GM19397 (cell line): ENCODE data around the gene RTF1.
"Not testable (repeated sequence)": the region's sequence is repeated elsewhere in the genome, so short reads cannot be mapped to it uniquely, and the experiment has no call there.

Experiments
- ATAC-seq: cut with Tn5 transposase; IDR thresholded peaks from one replicate; pipeline ENCODE4 v1.9.1; 2021; ENCODE audit warnings: mild to moderate bottlenecking, moderate library complexity; ENCODE audit not compliant: unreplicated experiment

RTF1 gene

GRCh38 chr15:41435037-41435786 lies 18.3 kb downstream of the RTF1 start:
- no peak for ATAC-seq

- no peak for ATAC-seq
Measured at GRCh38 chr15:41437448-41437847, 20.6 kb downstream of the RTF1 start.

GRCh38 chr15:41438206-41438605 lies 21.3 kb downstream of the RTF1 start:
- ATAC-seq: no peak

GRCh38 chr15:41438745-41439144 lies 21.9 kb downstream of the RTF1 start:
- ATAC-seq: not testable (repeated sequence)

- ATAC-seq: no peak
Measured at GRCh38 chr15:41443275-41443674, 26.4 kb downstream of the RTF1 start.

- ATAC-seq: no peak
Measured at GRCh38 chr15:41445399-41445798, 28.5 kb downstream of the RTF1 start.

- no peak for ATAC-seq
Measured at GRCh38 chr15:41462084-41462795, 45.3 kb downstream of the RTF1 start.

GRCh38 chr15:41464889-41465580 lies 48.1 kb downstream of the RTF1 start:
- no peak for ATAC-seq

GRCh38 chr15:41465822-41466421 lies 49.0 kb downstream of the RTF1 start:
- no peak for ATAC-seq

GRCh38 chr15:41466711-41467110 lies 49.8 kb downstream of the RTF1 start:
- ATAC-seq: no peak

- not testable (repeated sequence) for ATAC-seq
Measured at GRCh38 chr15:41469644-41470043, 52.7 kb downstream of the RTF1 start.

- no peak for ATAC-seq
Measured at GRCh38 chr15:41473418-41473817, 56.5 kb downstream of the RTF1 start.

- no peak for ATAC-seq
Measured at GRCh38 chr15:41474436-41474835, 57.5 kb downstream of the RTF1 start.

- ATAC-seq: no peak
Measured at GRCh38 chr15:41474941-41475340, 58.0 kb downstream of the RTF1 start.

GRCh38 chr15:41476416-41477048 lies 59.6 kb downstream of the RTF1 start:
- no peak for ATAC-seq

GRCh38 chr15:41480396-41481140 lies 63.7 kb downstream of the RTF1 start:
- ATAC-seq: no peak

GRCh38 chr15:41482110-41482877 lies 65.4 kb downstream of the RTF1 start:
- ATAC-seq: no peak

- ATAC-seq: peak; percentile 49
Measured at GRCh38 chr15:41483115-41483514, 66.2 kb downstream of the RTF1 start.

GRCh38 chr15:41483519-41483918 lies 66.6 kb downstream of the RTF1 start:
- peak; percentile 17 for ATAC-seq
